Caco-2 (cell line): ENCODE measurements around the gene HNMT. TPM values are rescaled to one million over a fixed set of nuclear protein-coding genes. Genes with fewer than 3 reads are reported as not detected.

Source experiments
- BruUV-seq: library from RNA; stranded (reverse); fragments of 400-500 nt; replicated peaks from 2 replicates; lab custom pipeline; 2021; lab: Mats Ljungman, UMichigan
- CTCF ChIA-PET: fragments of 300-600 bp; sonication (Branson Sonifier 250); formaldehyde crosslinking; loops from one replicate; lab custom pipeline; 2022; ENCODE audit warnings: antibody characterized with exemption; lab: Charles Lee
- POLR2A ChIA-PET: fragments of 300-600 bp; sonication (Branson Sonifier 250); formaldehyde crosslinking; loops from one replicate; lab custom pipeline; 2022; ENCODE audit warnings: antibody characterized with exemption; lab: Charles Lee
- DNase-seq, 2 experiments: peaks; one replicate each; pipeline versions ENCODE4 v3.0.0 to v3.0.0-alpha.2; 2020 to 2022
- H3K27me3 ChIP-seq: replicated peaks from 2 replicates; pipeline ENCODE4 v1.6.0; 2011; ENCODE audit warnings: low read length; ENCODE audit not compliant: control insufficient read depth, insufficient read depth
- H3K36me3 ChIP-seq: 2 replicates; pipeline ENCODE4 v1.5.1; 2011; ENCODE audit warnings: low read length; ENCODE audit not compliant: control insufficient read depth, insufficient read depth
- H3K4me1 ChIP-seq: fragments of 250-450 bp; sonication (Bioruptor Pico); 2 replicates; pipeline ENCODE4 v1.5.1; 2020; ENCODE audit warnings: mild to moderate bottlenecking
- H3K4me3 ChIP-seq: 2 replicates; pipeline ENCODE4 v1.5.1; 2011; ENCODE audit warnings: low read depth, mild to moderate bottlenecking, control low read depth, low read length
- H3K9me3 ChIP-seq: fragments of 250-450 bp; sonication (Bioruptor Pico); 2 replicates; pipeline ENCODE4 v1.5.1; 2020; ENCODE audit warnings: mild to moderate bottlenecking, moderate library complexity
- H3K27ac Mint-ChIP-seq: one replicate; pipeline ENCODE4 v1.8.0; 2022; ENCODE audit warnings: mixed read lengths; ENCODE audit not compliant: unreplicated experiment
- H3K27me3 Mint-ChIP-seq: one replicate; pipeline ENCODE4 v1.8.0; 2022; ENCODE audit warnings: mixed read lengths; ENCODE audit not compliant: insufficient read depth, unreplicated experiment
- H3K36me3 Mint-ChIP-seq: one replicate; pipeline ENCODE4 v1.8.0; 2022; ENCODE audit warnings: mild to moderate bottlenecking, mixed read lengths; ENCODE audit not compliant: insufficient read depth, unreplicated experiment
- H3K4me1 Mint-ChIP-seq: one replicate; pipeline ENCODE4 v1.8.0; 2022; ENCODE audit warnings: low read depth, mixed read lengths; ENCODE audit not compliant: unreplicated experiment
- H3K4me3 Mint-ChIP-seq: one replicate; pipeline ENCODE4 v1.8.0; 2022; ENCODE audit warnings: mild to moderate bottlenecking, moderate library complexity, mixed read lengths; ENCODE audit not compliant: unreplicated experiment
- H3K9me3 Mint-ChIP-seq: one replicate; pipeline ENCODE4 v1.8.0; 2022; ENCODE audit warnings: mixed read lengths; ENCODE audit not compliant: unreplicated experiment
- CTCF ChIP-seq, 2 experiments: fragments of 200-600 bp in 1 of 2; IDR thresholded peaks; 1 replicate in 1 of 2; 2 replicates in 1 of 2; pipeline versions ENCODE4 v1.5.1 to v1.8.0; 2011 to 2022; ENCODE audit warnings: antibody characterized with exemption in 1 of 2, control low read depth in 1 of 2, inconsistent platforms in 1 of 2, low read depth in 1 of 2, low read length in 1 of 2, mild to moderate bottlenecking in 1 of 2, moderate library complexity in 1 of 2; ENCODE audit not compliant: insufficient read depth in 1 of 2, severe bottlenecking in 1 of 2, unreplicated experiment in 1 of 2
- intact Hi-C: fragments of 100-400 bp; cut with micrococcal nuclease; formaldehyde crosslinking; loops from one replicate; pipeline ENCODE4 v1.10.0; 2022; ENCODE audit not compliant: unreplicated experiment
- total RNA-seq: library from RNA; stranded (reverse); gene quantifications from 2 replicates; pipeline ENCODE4 v1.2.3, GENCODE V29; 2022

HNMT gene
- total RNA-seq, 1 experiment from 2014 or later: 42.8 TPM

- Histone ChIP-seq H3K4me3 (no peak overlapping the region), H3K4me1 (peaks cover 4% of the 10 kb centered on the region; the same call in 1 of the 2 replicates), H3K9me3 (no peaks in the 10 kb centered on the region), H3K36me3 (no peaks in the 10 kb centered on the region), H3K27me3 (no peaks in the 10 kb centered on the region)
- CTCF ChIA-PET: no interaction called here
- Mint-ChIP-seq H3K36me3 (no peaks in the 10 kb centered on the region), H3K9me3 (no peaks in the 10 kb centered on the region), H3K4me3 (no peak overlapping the region), H3K27ac (no peak overlapping the region), H3K4me1 (no peaks in the 10 kb centered on the region), H3K27me3 (no peaks in the 10 kb centered on the region)
- BruUV-seq: no TSS peak
- DNase-seq: no peak
- TF ChIP-seq CTCF (IDR thresholded peaks at IDR 0.05; ENCODE audit: insufficient read depth in 1 of 2, low read depth in 1 of 2, low read length in 1 of 2, severe bottlenecking in 1 of 2, unreplicated experiment in 1 of 2): no peak
- POLR2A ChIA-PET: no interaction called here
- intact Hi-C loops: loop anchor here (1.0 kb wide), 1 partner anchor 68 kb away; no protein-coding TSS in a partner anchor
These were observed 54.8 kb downstream of the HNMT start for GRCh38 chr2:138018866-138019688.

- Histone ChIP-seq H3K36me3 (no peaks in the 10 kb centered on the region), H3K4me3 (no peak overlapping the region), H3K4me1 (peaks cover 4% of the 10 kb centered on the region; the same call in 1 of the 2 replicates), H3K27me3 (no peaks in the 10 kb centered on the region), H3K9me3 (no peaks in the 10 kb centered on the region)
- H3K4me3 Mint-ChIP-seq: no peak overlapping the region
- BruUV-seq: no TSS peak
- H3K27me3 Mint-ChIP-seq: no peaks in the 10 kb centered on the region
- DNase-seq: no peak
- no peaks in the 10 kb centered on the region for H3K9me3 Mint-ChIP-seq
- POLR2A ChIA-PET: no interaction called here
- no peak overlapping the region for H3K27ac Mint-ChIP-seq
- intact Hi-C loops: no loop called here
- no peaks in the 10 kb centered on the region for H3K4me1 Mint-ChIP-seq
- no peaks in the 10 kb centered on the region for H3K36me3 Mint-ChIP-seq
- CTCF ChIA-PET: no interaction called here
- TF ChIP-seq CTCF (IDR thresholded peaks at IDR 0.05; ENCODE audit: insufficient read depth in 1 of 2, low read depth in 1 of 2, low read length in 1 of 2, severe bottlenecking in 1 of 2, unreplicated experiment in 1 of 2): no peak
These were observed 56.2 kb downstream of the HNMT start for GRCh38 chr2:138020432-138020831.

DNA sequence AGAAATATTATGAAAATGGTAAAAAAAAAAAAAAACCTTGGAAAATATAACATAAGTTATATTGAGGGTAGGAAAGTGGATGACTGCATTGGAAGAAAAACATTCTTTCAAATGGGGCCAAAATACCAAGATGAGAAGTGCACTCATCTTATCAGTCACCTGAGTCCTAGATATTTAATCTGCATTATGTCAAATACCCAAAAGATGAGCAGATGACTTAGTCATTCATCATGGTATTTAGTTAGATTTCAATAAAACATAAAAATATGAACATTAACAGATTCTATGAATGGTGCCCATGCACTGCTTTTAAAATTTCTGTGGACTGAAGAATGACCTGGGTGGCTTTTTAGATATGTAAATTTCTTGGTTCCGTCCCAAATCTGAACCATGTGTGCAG is 56.9 kb downstream of the HNMT start:
- no peaks in the 10 kb centered on the region for H3K27me3 Mint-ChIP-seq
- CTCF ChIA-PET: no interaction called here
- intact Hi-C loops: no loop called here
- no peaks in the 10 kb centered on the region for H3K9me3 ChIP-seq
- H3K4me1 ChIP-seq: peaks cover 4% of the 10 kb centered on the region; the same call in 1 of the 2 replicates
- no peaks in the 10 kb centered on the region for H3K36me3 ChIP-seq
- H3K4me3 Mint-ChIP-seq: no peak overlapping the region
- no peaks in the 10 kb centered on the region for H3K27me3 ChIP-seq
- no peak overlapping the region for H3K27ac Mint-ChIP-seq
- no peak overlapping the region for H3K4me3 ChIP-seq
- H3K4me1 Mint-ChIP-seq: no peaks in the 10 kb centered on the region
- TF ChIP-seq CTCF (IDR thresholded peaks at IDR 0.05; ENCODE audit: insufficient read depth in 1 of 2, low read depth in 1 of 2, low read length in 1 of 2, severe bottlenecking in 1 of 2, unreplicated experiment in 1 of 2): no peak
- no peaks in the 10 kb centered on the region for H3K36me3 Mint-ChIP-seq
- no peak for DNase-seq
- no TSS peak for BruUV-seq
- H3K9me3 Mint-ChIP-seq: no peaks in the 10 kb centered on the region
- POLR2A ChIA-PET: no interaction called here
